ENCODE data around the gene MINPP1. TPM values are rescaled to one million over a fixed set of nuclear protein-coding genes. Genes with fewer than 3 reads are reported as not detected.

The MINPP1 gene
- total RNA-seq, 1 donor from 2014 or later, result 18.9 TPM

DNA sequence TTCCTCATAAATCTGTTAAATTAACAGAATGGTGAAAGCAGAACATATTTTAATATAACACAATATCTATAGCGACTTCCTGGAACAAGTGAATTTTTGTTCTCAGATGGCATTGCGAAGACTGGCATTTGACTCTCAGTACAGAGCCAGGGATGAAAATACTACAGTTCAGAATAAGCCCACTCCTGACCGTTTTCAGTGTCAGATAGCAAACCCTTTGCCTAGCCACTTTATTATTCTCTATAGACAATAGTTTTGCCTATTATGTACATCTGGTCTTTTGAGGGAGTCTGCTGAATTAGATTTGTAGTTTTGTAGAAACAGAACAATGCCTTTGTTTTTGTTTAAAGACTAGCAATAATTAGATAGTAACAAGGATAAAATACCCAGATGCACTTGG lies 2.3 kb downstream of the MINPP1 start:
- no peaks in the 10 kb centered on the region for H3K9me3 Mint-ChIP-seq (ENCODE audit: low read depth)
- peaks cover 26% of the 10 kb centered on the region for H3K4me1 Mint-ChIP-seq (ENCODE audit: low read depth)
- no peak overlapping the region for H3K4me3 Mint-ChIP-seq (ENCODE audit: unreplicated experiment)
- TF ChIP-seq, protein P1, sequence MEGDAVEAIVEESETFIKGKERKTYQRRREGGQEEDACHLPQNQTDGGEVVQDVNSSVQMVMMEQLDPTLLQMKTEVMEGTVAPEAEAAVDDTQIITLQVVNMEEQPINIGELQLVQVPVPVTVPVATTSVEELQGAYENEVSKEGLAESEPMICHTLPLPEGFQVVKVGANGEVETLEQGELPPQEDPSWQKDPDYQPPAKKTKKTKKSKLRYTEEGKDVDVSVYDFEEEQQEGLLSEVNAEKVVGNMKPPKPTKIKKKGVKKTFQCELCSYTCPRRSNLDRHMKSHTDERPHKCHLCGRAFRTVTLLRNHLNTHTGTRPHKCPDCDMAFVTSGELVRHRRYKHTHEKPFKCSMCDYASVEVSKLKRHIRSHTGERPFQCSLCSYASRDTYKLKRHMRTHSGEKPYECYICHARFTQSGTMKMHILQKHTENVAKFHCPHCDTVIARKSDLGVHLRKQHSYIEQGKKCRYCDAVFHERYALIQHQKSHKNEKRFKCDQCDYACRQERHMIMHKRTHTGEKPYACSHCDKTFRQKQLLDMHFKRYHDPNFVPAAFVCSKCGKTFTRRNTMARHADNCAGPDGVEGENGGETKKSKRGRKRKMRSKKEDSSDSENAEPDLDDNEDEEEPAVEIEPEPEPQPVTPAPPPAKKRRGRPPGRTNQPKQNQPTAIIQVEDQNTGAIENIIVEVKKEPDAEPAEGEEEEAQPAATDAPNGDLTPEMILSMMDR (IDR thresholded peaks at IDR 0.05), result no peak
- no peak for DNase-seq (ENCODE audit: low spot score)
- H3K27me3 Mint-ChIP-seq (ENCODE audit: low read depth), result no peaks in the 10 kb centered on the region
- H3K27ac Mint-ChIP-seq (ENCODE audit: unreplicated experiment), result no peak overlapping the region
- H3K36me3 Mint-ChIP-seq (ENCODE audit: low read depth), result peaks cover 10% of the 10 kb centered on the region

DNA sequence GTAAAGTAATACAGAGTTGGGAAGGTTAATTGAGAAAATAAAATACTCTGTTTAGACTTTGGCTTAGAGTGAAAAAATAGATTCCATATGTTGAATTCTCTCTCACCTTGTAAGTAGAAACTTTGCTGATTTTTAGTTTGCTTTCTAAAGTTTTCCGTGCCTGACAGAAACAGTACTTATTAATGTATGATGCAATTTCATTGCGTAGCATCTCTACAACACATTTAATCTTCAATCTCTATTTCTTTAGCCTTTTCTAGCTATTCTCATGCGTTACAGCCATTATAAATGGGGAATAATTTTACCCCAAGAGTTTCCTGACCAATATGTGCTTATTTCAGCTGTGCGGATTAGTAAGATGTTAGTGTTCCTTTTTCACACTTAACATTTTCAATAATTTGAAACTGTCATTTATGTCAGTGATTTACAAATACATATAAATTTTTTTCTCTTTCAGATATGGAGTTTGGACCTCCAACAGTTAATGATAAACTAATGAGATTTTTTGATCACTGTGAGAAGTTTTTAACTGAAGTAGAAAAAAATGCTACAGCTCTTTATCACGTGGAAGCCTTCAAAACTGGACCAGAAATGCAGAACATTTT lies 3.3 kb downstream of the MINPP1 start:
- no peak overlapping the region for H3K27ac Mint-ChIP-seq (ENCODE audit: unreplicated experiment)

DNA sequence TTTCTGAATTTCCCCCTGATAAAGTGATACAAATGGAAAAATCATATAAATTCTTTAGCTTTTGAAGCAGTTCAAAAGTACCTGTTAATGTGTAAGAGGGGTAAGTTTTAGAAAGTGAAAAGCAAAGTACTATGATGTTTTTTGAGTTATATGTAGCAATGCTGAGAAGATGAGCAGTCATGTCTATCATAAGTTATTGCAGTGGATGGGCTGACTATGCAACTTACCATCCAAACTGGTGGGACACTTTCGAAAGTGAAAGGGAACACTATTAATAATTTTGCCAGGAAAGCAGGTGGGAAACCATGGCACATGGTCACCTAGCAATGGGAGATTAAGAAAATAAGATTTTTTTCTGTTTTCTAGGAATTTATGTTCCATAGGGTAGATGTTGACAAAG lies 4.1 kb downstream of the MINPP1 start:
- TF ChIP-seq, protein P1 (IDR thresholded peaks at IDR 0.05), result no peak
- peaks cover 23% of the 10 kb centered on the region for H3K4me1 Mint-ChIP-seq (ENCODE audit: low read depth)

More for the DNA sequence above, 3.3 kb downstream of the MINPP1 start:
- peaks cover 26% of the 10 kb centered on the region for H3K4me1 Mint-ChIP-seq (ENCODE audit: low read depth)
- H3K27me3 Mint-ChIP-seq (ENCODE audit: low read depth), result no peaks in the 10 kb centered on the region
- H3K36me3 Mint-ChIP-seq (ENCODE audit: low read depth), result peaks cover 14% of the 10 kb centered on the region
- TF ChIP-seq, protein P1 (IDR thresholded peaks at IDR 0.05), result no peak
- no peak overlapping the region for H3K4me3 Mint-ChIP-seq (ENCODE audit: unreplicated experiment)
- no peaks in the 10 kb centered on the region for H3K9me3 Mint-ChIP-seq (ENCODE audit: low read depth)
- DNase-seq (ENCODE audit: low spot score), result no peak

DNA sequence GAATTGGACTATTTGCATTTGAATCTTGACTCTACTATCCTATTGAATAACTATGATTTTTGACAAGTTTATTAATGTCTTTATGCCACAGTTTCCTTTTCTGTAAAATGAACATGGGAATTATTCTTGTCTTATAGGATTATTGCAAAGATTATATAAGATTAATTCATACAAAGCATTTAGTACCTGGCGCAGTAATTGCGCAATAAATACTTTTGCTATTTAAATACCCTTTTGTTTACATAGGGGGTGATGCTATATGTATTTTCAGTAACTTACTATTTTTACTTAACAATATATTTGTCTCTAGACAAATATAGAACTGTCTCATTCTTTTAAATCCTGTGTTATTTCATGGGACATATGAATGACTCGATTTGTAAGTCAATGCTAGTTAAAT lies 5.3 kb downstream of the MINPP1 start:
- peaks cover 21% of the 10 kb centered on the region for H3K36me3 Mint-ChIP-seq (ENCODE audit: low read depth)

More for the DNA sequence above, 4.1 kb downstream of the MINPP1 start:
- H3K36me3 Mint-ChIP-seq (ENCODE audit: low read depth), result peaks cover 15% of the 10 kb centered on the region
- no peaks in the 10 kb centered on the region for H3K27me3 Mint-ChIP-seq (ENCODE audit: low read depth)
- H3K27ac Mint-ChIP-seq (ENCODE audit: unreplicated experiment), result no peak overlapping the region
- no peak for DNase-seq (ENCODE audit: low spot score)
- H3K4me3 Mint-ChIP-seq (ENCODE audit: unreplicated experiment), result no peak overlapping the region
- H3K9me3 Mint-ChIP-seq (ENCODE audit: low read depth), result no peaks in the 10 kb centered on the region

DNA sequence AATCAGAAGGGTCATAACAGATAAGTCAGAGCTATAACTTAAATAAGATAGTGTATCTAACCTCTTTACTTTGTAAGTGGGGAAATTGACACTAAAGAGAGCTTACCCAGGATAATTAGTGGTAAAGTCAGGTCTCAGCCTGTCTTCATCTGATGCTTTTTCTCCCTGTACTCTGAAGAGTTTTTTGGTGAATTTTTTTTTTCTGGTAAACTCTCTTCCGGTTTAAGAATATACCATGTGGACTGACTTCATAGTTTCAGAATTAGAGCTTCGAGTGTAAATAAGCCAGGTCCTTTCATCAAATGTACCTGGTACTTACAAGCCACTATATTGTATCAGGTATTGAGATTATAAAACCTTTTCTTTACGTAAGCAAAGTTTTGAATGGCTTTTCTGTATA lies 6.8 kb downstream of the MINPP1 start:
- Mint-ChIP-seq H3K36me3 (ENCODE audit: low read depth) (peaks cover 23% of the 10 kb centered on the region), H3K27ac (ENCODE audit: unreplicated experiment) (no peak overlapping the region), H3K4me1 (ENCODE audit: low read depth) (peaks cover 6% of the 10 kb centered on the region), H3K27me3 (ENCODE audit: low read depth) (no peaks in the 10 kb centered on the region), H3K4me3 (ENCODE audit: unreplicated experiment) (no peak overlapping the region), H3K9me3 (ENCODE audit: low read depth) (no peaks in the 10 kb centered on the region)
- no peak for DNase-seq (ENCODE audit: low spot score)
- TF ChIP-seq, protein P1 (IDR thresholded peaks at IDR 0.05), result no peak

More for the DNA sequence above, 5.3 kb downstream of the MINPP1 start:
- TF ChIP-seq, protein P1 (IDR thresholded peaks at IDR 0.05), result no peak
- no peak for DNase-seq (ENCODE audit: low spot score)
- Mint-ChIP-seq H3K27ac (ENCODE audit: unreplicated experiment) (no peak overlapping the region), H3K9me3 (ENCODE audit: low read depth) (no peaks in the 10 kb centered on the region), H3K4me1 (ENCODE audit: low read depth) (peaks cover 17% of the 10 kb centered on the region), H3K27me3 (ENCODE audit: low read depth) (no peaks in the 10 kb centered on the region), H3K4me3 (ENCODE audit: unreplicated experiment) (no peak overlapping the region)

Data from chondrocyte (in vitro differentiated cells).